Measurements from ENCODE around the gene BICRA.
"Not testable (repeated sequence)": the region's sequence is repeated elsewhere in the genome, so short reads cannot be mapped to it uniquely, and the experiment has no call there.

BICRA gene

DNA sequence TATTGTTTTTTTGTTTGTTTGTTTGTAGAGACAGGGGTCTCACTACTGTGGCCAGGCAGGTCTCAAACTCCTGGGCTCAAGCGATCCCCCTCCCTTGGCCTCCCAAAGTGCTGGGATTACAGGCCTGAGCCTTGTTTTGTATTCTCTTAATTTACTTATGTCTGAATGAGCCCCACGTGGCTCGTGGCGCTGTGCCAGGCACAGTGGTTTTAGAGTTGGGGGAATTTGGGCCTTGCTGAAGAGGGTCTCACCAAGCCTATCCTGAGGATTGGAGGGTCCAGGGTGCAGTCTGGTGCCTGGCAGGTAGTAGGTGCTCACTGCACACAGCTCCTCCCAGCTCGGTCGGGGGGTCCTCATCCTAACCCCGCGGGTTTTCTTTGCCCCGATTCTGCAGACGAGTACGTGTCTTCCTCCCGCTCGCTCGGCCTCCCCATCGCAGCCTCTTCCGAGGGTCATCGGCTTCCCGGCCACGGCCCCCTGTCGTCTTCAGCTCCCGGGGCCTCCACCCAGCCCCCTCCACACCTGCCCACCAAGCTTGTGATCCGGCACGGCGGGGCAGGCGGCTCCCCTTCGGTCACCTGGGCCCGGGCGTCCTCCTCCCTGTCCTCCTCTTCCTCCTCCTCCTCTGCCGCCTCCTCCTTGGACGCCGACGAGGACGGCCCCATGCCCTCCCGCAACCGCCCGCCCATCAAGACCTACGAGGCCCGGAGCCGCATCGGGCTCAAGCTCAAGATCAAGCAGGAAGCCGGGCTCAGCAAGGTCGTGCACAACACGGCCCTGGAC lies 92.2 kb downstream of the BICRA start:
- H3K9me3 ChIP-seq, result no peaks in the 10 kb centered on the region
- in situ Hi-C loops (cut with MboI; ENCODE audit: low sequenced_read_pairs), result no loop called here
- H3K4me1 ChIP-seq, result no peaks in the 10 kb centered on the region
- H3K36me3 ChIP-seq (replicated peaks), result peaks cover 26% of the 10 kb centered on the region
- H3K4me3 ChIP-seq, result no peak overlapping the region
- DNase-seq (ENCODE audit: low spot score in 2 of 2), result no peak
- H3K27me3 ChIP-seq (ENCODE audit: low read depth), result no peaks in the 10 kb centered on the region

DNA sequence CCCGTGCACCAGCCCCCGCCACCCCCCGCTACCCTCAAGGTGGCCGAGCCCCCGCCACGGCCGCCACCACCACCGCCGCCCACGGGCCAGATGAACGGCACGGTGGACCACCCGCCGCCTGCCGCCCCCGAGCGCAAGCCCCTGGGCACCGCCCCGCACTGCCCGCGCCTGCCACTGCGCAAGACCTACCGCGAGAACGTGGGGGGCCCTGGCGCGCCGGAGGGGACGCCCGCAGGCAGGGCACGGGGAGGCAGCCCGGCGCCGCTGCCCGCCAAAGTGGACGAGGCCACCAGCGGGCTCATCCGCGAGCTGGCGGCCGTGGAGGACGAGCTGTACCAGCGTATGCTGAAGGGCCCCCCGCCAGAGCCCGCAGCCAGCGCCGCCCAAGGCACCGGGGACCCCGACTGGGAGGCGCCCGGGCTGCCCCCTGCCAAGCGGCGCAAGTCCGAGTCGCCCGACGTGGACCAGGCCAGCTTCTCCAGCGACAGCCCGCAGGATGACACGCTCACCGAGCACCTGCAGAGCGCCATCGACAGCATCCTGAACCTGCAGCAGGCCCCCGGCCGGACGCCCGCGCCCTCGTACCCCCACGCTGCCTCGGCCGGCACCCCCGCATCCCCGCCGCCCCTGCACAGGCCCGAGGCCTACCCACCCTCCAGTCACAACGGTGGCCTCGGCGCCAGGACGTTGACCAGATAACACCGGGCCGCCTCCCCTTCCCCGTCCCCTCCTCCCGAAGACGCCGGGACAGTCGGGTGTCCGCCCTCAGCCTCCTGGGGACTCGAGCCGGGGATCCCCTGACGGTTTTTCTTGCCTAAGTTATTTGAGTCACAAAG lies 93.0 kb downstream of the BICRA start:
- Histone ChIP-seq H3K36me3 (replicated peaks) (peaks cover 26% of the 10 kb centered on the region), H3K4me1 (no peaks in the 10 kb centered on the region), H3K9me3 (no peaks in the 10 kb centered on the region), H3K27me3 (ENCODE audit: low read depth) (no peaks in the 10 kb centered on the region), H3K4me3 (no peak overlapping the region)
- in situ Hi-C loops (cut with MboI; ENCODE audit: low sequenced_read_pairs), result no loop called here
- DNase-seq (ENCODE audit: low spot score in 2 of 2), result no peak

DNA sequence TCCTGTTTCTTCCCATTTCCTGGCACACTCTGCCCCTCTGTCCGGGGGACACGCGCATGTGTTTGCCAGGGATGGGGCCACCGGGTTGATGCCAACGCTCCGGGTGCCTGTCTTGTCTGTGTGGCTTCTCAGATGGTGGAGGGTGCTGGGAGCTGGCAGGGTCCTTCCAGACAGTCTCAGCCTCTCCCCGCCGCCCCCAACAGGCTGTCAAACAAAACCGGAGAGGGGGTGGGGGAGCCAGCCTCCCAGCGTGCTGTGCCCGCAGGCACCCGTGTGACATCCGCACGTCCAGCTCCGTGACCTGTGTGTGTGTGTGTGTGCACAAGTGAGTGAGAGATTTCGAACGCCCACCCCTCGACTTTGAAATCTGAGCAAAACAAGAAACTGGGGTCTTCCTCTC lies 93.7 kb downstream of the BICRA start:
- Histone ChIP-seq H3K36me3 (replicated peaks) (peaks cover 26% of the 10 kb centered on the region), H3K9me3 (no peaks in the 10 kb centered on the region), H3K4me3 (no peak overlapping the region), H3K27me3 (ENCODE audit: low read depth) (no peaks in the 10 kb centered on the region), H3K4me1 (no peaks in the 10 kb centered on the region)
- in situ Hi-C loops (cut with MboI; ENCODE audit: low sequenced_read_pairs), result no loop called here
- no peak for DNase-seq (ENCODE audit: low spot score in 2 of 2)

DNA sequence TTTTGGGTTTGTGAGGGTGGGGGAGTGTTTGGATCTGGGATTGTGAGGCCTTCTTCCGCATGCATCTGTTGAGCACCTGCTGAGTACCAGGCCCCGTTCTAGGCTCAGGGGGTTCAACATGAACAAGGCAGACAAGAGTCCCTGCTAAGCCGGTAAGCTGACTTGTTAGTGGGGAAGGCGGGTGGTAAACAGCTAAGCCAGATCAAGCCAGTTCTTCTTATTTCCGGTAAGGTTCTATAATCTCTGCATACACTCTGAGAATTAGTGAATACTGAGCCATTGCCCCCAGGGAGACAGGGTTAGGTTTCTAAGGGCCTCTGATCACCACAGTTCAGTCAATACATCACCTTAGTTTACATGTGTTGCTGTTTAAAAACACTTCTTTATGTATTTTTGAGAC lies 94.4 kb downstream of the BICRA start:
- Histone ChIP-seq H3K4me3 (no peak overlapping the region), H3K9me3 (no peaks in the 10 kb centered on the region), H3K4me1 (no peaks in the 10 kb centered on the region), H3K27me3 (ENCODE audit: low read depth) (no peaks in the 10 kb centered on the region), H3K36me3 (replicated peaks) (peaks cover 25% of the 10 kb centered on the region)
- DNase-seq (ENCODE audit: low spot score in 2 of 2), result no peak
- in situ Hi-C loops (cut with MboI; ENCODE audit: low sequenced_read_pairs), result no loop called here

- in situ Hi-C loops (cut with MboI; ENCODE audit: low sequenced_read_pairs), result no loop called here
- Histone ChIP-seq H3K27me3 (ENCODE audit: low read depth) (no peaks in the 10 kb centered on the region), H3K9me3 (no peaks in the 10 kb centered on the region), H3K4me1 (no peaks in the 10 kb centered on the region), H3K4me3 (no peak overlapping the region), H3K36me3 (replicated peaks) (peaks cover 17% of the 10 kb centered on the region)
- no peak for DNase-seq (ENCODE audit: low spot score in 2 of 2)
Observed at GRCh38 chr19:47704024-47704423, 95.1 kb downstream of the BICRA start.

- Histone ChIP-seq H3K4me1 (no peaks in the 10 kb centered on the region), H3K27me3 (ENCODE audit: low read depth) (no peaks in the 10 kb centered on the region), H3K4me3 (no peak overlapping the region), H3K36me3 (replicated peaks) (peaks cover 12% of the 10 kb centered on the region; the same call in 1 of the 2 replicates), H3K9me3 (no peaks in the 10 kb centered on the region)
- DNase-seq (ENCODE audit: low spot score in 2 of 2), result no peak
- in situ Hi-C loops (cut with MboI; ENCODE audit: low sequenced_read_pairs), result no loop called here
Observed at GRCh38 chr19:47704656-47705055, 95.7 kb downstream of the BICRA start.

GRCh38 chr19:47707135-47707925 lies 98.4 kb downstream of the BICRA start:
- H3K4me3 ChIP-seq, result no peak overlapping the region
- H3K36me3 ChIP-seq (replicated peaks), result no peaks in the 10 kb centered on the region
- no peaks in the 10 kb centered on the region for H3K27me3 ChIP-seq (ENCODE audit: low read depth)
- peak; percentile 76 to 90 for DNase-seq (ENCODE audit: low spot score in 2 of 2)
- no peaks in the 10 kb centered on the region for H3K9me3 ChIP-seq
- in situ Hi-C loops (cut with MboI; ENCODE audit: low sequenced_read_pairs), result no loop called here
- H3K4me1 ChIP-seq, result no peaks in the 10 kb centered on the region

GRCh38 chr19:47711652-47712242 lies 102.8 kb downstream of the BICRA start:
- no peak overlapping the region for H3K4me3 ChIP-seq
- H3K9me3 ChIP-seq, result peaks cover 2% of the 10 kb centered on the region; the same call in 1 of the 2 replicates
- no peak for DNase-seq (ENCODE audit: low spot score in 2 of 2)
- no peaks in the 10 kb centered on the region for H3K36me3 ChIP-seq (replicated peaks)
- no peaks in the 10 kb centered on the region for H3K4me1 ChIP-seq
- in situ Hi-C loops (cut with MboI; ENCODE audit: low sequenced_read_pairs), result no loop called here
- no peaks in the 10 kb centered on the region for H3K27me3 ChIP-seq (ENCODE audit: low read depth)

GRCh38 chr19:47713046-47714021 lies 104.4 kb downstream of the BICRA start, which contains the start of gene EHD2:
TSS of gene EHD2 (plus strand) at chr19:47713422. CDS start at chr19:47716613, 3,191 bp downstream.
- in situ Hi-C loops (cut with MboI; ENCODE audit: low sequenced_read_pairs), result no loop called here
- Histone ChIP-seq H3K4me1 (no peaks in the 10 kb centered on the region), H3K36me3 (replicated peaks) (no peaks in the 10 kb centered on the region), H3K9me3 (peaks cover 2% of the 10 kb centered on the region; the same call in 1 of the 2 replicates), H3K27me3 (ENCODE audit: low read depth) (no peaks in the 10 kb centered on the region), H3K4me3 (peak within 1 kb of the TSS; percentile 36)
- DNase-seq (ENCODE audit: low spot score in 2 of 2), result peak in 1 of 2 experiments; percentile 76

GRCh38 chr19:47714339-47714738 lies 105.4 kb downstream of the BICRA start:
- no peak overlapping the region for H3K4me3 ChIP-seq
- no peaks in the 10 kb centered on the region for H3K4me1 ChIP-seq
- no peaks in the 10 kb centered on the region for H3K27me3 ChIP-seq (ENCODE audit: low read depth)
- DNase-seq (ENCODE audit: low spot score in 2 of 2), result no peak
- no peaks in the 10 kb centered on the region for H3K36me3 ChIP-seq (replicated peaks)
- H3K9me3 ChIP-seq, result peaks cover 2% of the 10 kb centered on the region; the same call in 1 of the 2 replicates
- in situ Hi-C loops (cut with MboI; ENCODE audit: low sequenced_read_pairs), result no loop called here

- H3K4me3 ChIP-seq; H3K27me3 ChIP-seq (ENCODE audit: low read depth); DNase-seq (ENCODE audit: low spot score in 2 of 2); H3K9me3 ChIP-seq; in situ Hi-C loops (cut with MboI; ENCODE audit: low sequenced_read_pairs); H3K4me1 ChIP-seq; H3K36me3 ChIP-seq (replicated peaks): not testable (repeated sequence)
Observed at GRCh38 chr19:47714855-47715254, 105.9 kb downstream of the BICRA start.

DNA sequence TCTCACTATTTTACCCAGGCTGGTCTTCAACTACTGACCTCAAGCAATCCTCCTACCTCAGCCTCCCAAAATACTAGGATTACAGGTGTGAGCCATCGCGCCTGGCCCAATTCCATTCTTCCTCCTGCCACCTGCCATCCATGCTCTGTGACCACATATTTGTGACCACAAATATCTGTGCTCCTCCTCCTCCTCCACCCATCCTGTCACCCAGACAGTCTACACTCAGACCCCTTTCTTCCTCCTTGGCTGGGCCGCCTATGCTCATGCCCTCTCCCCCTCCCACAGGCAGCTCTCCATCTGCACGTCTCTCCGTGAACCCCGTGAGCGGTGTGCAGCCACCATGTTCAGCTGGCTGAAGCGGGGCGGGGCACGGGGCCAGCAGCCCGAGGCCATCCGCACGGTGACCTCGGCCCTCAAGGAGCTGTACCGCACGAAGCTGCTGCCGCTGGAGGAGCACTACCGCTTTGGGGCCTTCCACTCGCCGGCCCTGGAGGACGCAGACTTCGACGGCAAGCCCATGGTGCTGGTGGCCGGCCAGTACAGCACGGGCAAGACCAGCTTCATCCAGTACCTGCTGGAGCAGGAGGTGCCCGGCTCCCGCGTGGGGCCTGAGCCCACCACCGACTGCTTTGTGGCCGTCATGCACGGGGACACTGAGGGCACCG lies 107.5 kb downstream of the BICRA start:
- H3K36me3 ChIP-seq (replicated peaks), result no peaks in the 10 kb centered on the region
- H3K9me3 ChIP-seq, result peaks cover 2% of the 10 kb centered on the region; the same call in 1 of the 2 replicates
- no peaks in the 10 kb centered on the region for H3K27me3 ChIP-seq (ENCODE audit: low read depth)
- H3K4me3 ChIP-seq, result no peak overlapping the region
- no peaks in the 10 kb centered on the region for H3K4me1 ChIP-seq
- in situ Hi-C loops (cut with MboI; ENCODE audit: low sequenced_read_pairs), result no loop called here
- no peak for DNase-seq (ENCODE audit: low spot score in 2 of 2)

All from HAP-1 (cell line).